Measurements from ENCODE around the gene ADARB2.

DNA sequence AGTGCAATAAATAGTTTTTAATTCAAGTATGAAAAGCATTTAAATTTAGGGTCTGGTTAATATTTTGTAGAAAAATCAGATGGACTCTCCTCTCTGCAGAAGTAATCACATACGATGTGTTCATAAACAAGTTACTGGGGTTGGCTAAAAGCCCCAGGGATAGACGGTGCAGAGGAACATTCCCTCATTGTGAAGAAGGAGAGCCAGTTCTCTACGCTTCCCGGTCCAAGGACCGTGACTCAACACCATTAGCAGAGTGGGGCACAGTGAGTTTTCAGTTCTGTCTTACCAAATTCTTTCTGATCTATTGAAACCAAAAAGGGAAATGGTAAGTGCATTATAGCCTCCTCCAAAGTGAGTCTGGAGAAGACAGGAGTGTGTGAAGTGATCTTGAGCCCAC is 353.3 kb downstream of the ADARB2 start:
- TF ChIP-seq, protein P1, sequence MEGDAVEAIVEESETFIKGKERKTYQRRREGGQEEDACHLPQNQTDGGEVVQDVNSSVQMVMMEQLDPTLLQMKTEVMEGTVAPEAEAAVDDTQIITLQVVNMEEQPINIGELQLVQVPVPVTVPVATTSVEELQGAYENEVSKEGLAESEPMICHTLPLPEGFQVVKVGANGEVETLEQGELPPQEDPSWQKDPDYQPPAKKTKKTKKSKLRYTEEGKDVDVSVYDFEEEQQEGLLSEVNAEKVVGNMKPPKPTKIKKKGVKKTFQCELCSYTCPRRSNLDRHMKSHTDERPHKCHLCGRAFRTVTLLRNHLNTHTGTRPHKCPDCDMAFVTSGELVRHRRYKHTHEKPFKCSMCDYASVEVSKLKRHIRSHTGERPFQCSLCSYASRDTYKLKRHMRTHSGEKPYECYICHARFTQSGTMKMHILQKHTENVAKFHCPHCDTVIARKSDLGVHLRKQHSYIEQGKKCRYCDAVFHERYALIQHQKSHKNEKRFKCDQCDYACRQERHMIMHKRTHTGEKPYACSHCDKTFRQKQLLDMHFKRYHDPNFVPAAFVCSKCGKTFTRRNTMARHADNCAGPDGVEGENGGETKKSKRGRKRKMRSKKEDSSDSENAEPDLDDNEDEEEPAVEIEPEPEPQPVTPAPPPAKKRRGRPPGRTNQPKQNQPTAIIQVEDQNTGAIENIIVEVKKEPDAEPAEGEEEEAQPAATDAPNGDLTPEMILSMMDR (IDR thresholded peaks at IDR 0.05): no peak
- TF ChIP-seq EP300 (IDR thresholded peaks at IDR 0.05): no peak
